ENCODE data around the gene ADRA1B.

The ADRA1B gene

DNA sequence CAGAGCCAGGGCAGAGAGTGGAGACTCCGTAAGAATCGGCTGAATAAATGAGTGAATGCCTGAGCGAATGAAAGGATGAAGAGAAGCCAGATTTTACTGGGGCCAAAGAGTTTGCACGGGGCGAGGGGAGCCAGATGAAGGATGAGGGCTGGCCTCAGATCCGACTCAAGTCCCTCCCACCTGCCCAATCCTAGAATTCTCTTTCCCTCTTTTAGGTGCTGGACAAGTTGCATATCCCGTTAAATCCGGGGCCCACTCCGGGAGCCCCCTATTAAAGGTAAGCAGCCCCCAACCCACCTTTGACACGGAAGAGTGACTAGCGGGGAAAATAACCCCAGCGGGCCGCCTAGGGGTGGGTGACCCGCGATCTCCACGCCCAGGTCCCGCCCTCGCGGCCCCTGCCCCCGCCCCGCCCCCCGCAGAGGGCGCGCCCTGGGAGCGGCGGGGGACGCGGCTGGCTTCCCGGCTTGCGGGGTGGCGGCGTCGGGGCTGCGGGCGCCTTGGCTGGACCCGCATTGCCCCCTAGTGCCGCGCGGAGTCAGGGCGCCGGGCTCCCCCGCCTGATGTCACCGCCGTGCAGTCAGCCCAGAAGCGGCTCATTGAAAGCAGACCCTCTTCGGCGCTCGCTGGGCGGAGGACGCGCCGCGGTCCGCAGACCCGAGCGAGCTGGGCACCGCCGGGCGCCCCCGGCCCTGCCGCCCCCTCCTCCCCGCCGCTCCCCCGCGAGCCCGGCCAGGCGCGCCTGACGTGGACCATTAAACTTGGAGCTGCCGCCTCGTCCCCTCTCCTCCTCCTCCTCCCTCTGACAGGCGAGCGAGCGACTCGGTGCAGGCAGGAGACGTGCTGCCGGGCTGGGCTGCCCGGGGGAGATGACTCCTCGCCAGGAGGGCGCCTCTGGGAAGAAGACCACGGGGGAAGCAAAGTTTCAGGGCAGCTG, at the start of gene ADRA1B:
Gene ADRA1B, plus strand, starts transcription at position 579 of the 937 bp plus-strand sequence. CDS start 424 bp downstream, outside the sequence.
- TF ChIP-seq, protein P1, sequence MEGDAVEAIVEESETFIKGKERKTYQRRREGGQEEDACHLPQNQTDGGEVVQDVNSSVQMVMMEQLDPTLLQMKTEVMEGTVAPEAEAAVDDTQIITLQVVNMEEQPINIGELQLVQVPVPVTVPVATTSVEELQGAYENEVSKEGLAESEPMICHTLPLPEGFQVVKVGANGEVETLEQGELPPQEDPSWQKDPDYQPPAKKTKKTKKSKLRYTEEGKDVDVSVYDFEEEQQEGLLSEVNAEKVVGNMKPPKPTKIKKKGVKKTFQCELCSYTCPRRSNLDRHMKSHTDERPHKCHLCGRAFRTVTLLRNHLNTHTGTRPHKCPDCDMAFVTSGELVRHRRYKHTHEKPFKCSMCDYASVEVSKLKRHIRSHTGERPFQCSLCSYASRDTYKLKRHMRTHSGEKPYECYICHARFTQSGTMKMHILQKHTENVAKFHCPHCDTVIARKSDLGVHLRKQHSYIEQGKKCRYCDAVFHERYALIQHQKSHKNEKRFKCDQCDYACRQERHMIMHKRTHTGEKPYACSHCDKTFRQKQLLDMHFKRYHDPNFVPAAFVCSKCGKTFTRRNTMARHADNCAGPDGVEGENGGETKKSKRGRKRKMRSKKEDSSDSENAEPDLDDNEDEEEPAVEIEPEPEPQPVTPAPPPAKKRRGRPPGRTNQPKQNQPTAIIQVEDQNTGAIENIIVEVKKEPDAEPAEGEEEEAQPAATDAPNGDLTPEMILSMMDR (IDR thresholded peaks at IDR 0.05): peak; percentile 39

DNA sequence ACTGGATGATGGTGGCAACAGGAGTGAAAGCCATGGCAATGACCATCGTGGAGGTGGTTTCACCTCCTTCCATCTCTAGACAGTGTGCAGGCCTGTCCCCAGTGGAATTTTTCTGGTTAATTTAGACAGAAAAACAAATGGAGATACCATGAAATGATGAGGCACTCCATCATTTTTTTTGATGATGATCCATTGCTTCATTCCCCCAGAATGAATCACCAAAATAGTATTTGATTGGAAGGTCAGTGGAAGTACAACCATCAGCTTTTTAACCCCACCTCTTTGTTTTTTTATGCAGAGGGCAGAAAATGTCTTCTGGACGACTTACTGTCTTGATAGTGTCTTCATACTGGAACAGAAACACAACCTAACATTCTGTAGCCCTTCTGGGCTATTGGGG, 42.6 kb upstream of the ADRA1B start:
- TF ChIP-seq, protein P1 (IDR thresholded peaks at IDR 0.05): no peak

DNA sequence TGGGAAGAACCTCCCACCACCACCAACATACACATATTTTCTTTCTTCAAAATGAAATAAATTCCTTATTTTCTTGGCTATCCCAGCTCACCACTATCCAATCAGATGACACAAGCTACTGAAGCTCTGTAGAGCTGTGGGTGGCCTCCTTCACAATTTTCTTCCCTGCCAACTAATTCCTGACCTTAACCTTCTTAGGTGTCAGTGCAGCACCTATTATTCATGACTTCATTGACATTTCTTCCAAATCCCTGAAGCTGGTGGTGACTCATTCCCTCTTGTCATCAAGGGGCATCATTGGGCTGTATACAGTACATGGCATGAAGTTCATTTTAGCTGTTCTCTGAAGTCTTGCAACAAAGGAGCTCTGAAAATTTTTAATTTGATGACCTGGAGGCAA, 42.0 kb upstream of the ADRA1B start:
- TF ChIP-seq, protein P1 (IDR thresholded peaks at IDR 0.05): no peak

DNA sequence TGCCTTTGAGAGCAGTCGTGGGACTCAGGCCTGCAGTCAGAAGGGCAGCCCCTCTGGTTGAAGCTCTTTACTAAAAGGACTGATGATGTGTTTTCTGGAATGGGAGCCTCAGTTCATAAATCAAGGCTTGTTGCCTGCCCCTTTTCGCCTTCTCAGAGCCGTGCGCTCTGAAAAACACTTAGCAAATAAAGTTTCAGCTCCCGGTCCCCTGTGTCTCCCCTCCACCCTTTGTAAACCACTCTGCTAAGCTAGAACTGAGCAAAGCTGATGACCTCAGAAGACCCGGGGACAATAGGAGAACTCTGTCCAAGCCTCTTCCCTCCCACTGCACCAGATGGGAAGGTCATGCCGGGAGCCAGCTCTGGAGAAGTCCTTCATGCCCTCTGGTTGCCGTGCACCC, 39.3 kb upstream of the ADRA1B start:
- TF ChIP-seq, protein P1 (IDR thresholded peaks at IDR 0.05): no peak

DNA sequence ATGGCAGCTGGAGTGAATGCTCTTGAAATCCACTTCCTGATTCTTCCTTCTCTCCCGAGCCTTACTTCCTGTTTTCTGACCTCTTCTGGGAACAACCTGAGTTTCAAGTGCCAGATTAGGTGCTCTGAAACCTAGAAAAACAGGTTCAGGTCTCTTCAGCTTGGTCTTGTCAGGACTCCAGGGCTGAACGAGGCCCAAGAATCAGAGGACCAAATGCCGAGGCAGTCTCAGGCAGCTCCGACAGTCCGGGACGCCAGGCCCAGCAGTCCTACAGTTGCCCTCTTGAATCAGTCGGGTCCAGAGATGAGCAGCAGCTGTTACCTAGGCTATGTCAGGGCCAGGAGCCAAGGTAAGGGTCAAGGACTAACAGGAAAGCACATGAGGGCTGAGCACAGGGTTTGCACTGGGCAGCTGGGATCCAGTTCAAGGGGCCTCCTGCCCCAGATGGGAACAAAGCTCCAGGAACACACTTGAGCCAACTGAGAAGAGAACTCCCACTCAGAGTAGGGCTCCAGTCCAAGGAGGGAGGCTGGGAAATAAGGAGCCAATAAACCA, 38.3 kb upstream of the ADRA1B start:
- TF ChIP-seq, protein P1 (IDR thresholded peaks at IDR 0.05): no peak

DNA sequence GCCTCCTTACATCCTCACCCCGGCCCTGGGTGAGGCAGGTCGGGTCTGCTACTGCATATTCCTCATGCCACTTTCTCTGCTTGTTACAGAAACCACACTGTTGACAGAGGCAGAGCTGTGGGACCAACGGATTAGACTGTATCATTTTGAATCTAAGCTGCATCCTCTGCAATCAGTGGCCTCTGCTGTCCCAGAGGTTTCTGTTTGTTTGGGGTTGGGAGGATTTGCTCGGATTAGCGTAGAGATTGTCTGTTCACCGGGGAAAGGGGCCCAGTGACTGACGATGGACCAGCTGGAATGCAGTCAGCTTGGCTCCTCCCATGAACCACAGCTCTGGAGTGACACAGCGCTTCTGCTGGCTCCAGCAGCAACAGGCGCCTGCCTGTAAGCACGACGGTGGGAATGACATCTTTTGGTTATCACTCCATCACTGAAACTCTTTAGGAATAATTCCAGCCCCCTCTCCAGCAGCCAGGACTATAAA, 37.3 kb upstream of the ADRA1B start:
- TF ChIP-seq, protein P1 (IDR thresholded peaks at IDR 0.05): no peak

DNA sequence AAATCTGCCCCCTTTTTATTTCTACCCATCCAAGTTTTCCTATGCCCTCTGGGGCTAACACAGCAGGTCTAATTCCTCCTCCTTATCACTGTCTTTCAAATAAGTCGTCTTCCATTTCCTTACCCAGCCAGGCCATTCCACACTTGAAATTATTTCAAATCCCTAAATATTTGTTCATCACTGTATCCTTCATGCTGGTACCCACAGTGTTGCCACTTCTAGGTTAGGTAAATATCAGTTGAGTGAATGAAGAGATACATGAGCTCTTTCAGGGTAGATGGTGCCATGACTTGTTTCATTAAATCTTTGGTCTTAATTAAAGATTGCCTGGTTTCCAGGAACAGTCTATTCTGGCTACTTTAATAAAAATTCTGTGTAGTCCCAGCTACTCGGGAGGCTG, 35.6 kb upstream of the ADRA1B start:
- TF ChIP-seq, protein P1 (IDR thresholded peaks at IDR 0.05): no peak

Data from LNCAP (cell line).